HepG2 (cell line): Measurements from ENCODE around the gene CYB5A. TPM values are rescaled to one million over a fixed set of nuclear protein-coding genes. Genes with fewer than 3 reads are reported as not detected.

Source experiments
- ATAC-seq: fragments of 200-7000 bp; cut with Tn5 transposase; 3 replicates; pipeline ENCODE4 v1.9.1; 2020; ENCODE audit warnings: mild to moderate bottlenecking, moderate library complexity
- Bru-seq: library from RNA; stranded (reverse); fragments of 400-500 nt; gene quantifications from one replicate; lab custom pipeline; 2021; lab: Mats Ljungman, UMichigan
- BruChase-seq, 2 experiments: library from RNA; stranded (reverse); fragments of 400-500 nt; gene quantifications; one replicate each; lab custom pipeline; 2021; lab: Mats Ljungman, UMichigan
- BruUV-seq: library from RNA; stranded (reverse); fragments of 400-500 nt; replicated peaks from 2 replicates; lab custom pipeline; 2021; lab: Mats Ljungman, UMichigan
- CTCF ChIA-PET: fragments of 300-600 bp; formaldehyde crosslinking; extraction: SDS; loops from one replicate; lab custom pipeline; 2021; ENCODE audit warnings: low total read pairs, inconsistent platforms, low intra/inter-chr PET ratio; lab: Yijun Ruan, JAX
- POLR2A ChIA-PET: fragments of 350-600 bp; sonication (Branson Sonifier 250); formaldehyde crosslinking; loops from one replicate; lab custom pipeline; 2020; ENCODE audit warnings: antibody characterized with exemption, inconsistent platforms; lab: Yijun Ruan, JAX
- DNase-seq: peaks from one replicate; pipeline ENCODE4 v3.0.0-alpha.2; 2015; ENCODE audit warnings: low spot score
- FAIRE-seq: peaks from 3 replicates; lab custom pipeline; 2011; peaks lifted over from hg19 to GRCh38; lab: Jason Lieb, UNC
- H2AFZ ChIP-seq: one replicate; pipeline ENCODE4 v1.6.1; 2011; ENCODE audit warnings: low read length, inconsistent platforms
- H3K27ac ChIP-seq: fragments of 300-600 bp; 3 replicates; pipeline ENCODE4 v1.8.0; 2011; ENCODE audit warnings: mixed run types, mild to moderate bottlenecking, mixed read lengths, low read length, inconsistent platforms; ENCODE audit not compliant: insufficient read depth; ENCODE audit errors: extremely low read length
- H3K27me3 ChIP-seq, 2 experiments: fragments of 200-600 bp in 1 of 2; 2 replicates in 1 of 2; 3 replicates in 1 of 2; pipeline versions ENCODE4 v1.6.0 to v1.8.0; 2011; ENCODE audit warnings: low read length in 2 of 2, mild to moderate bottlenecking in 2 of 2, moderate library complexity in 2 of 2, inconsistent platforms in 1 of 2; ENCODE audit not compliant: insufficient read depth in 2 of 2, control insufficient read depth in 1 of 2
- H3K36me3 ChIP-seq, 2 experiments: fragments of 200-600 bp in 1 of 2; replicated peaks in 1 of 2; 2 replicates in 1 of 2; 3 replicates in 1 of 2; pipeline versions ENCODE4 v1.5.1 to v1.8.0; 2011; ENCODE audit warnings: low read length in 2 of 2, inconsistent platforms in 1 of 2; ENCODE audit not compliant: insufficient read depth in 2 of 2, control insufficient read depth in 1 of 2
- H3K4me1 ChIP-seq: 2 replicates; pipeline ENCODE4 v1.5.1; 2012; ENCODE audit warnings: low read length, inconsistent platforms; ENCODE audit not compliant: insufficient read depth
- H3K4me2 ChIP-seq: 2 replicates; pipeline ENCODE4 v1.6.0; 2011; ENCODE audit warnings: low read depth, low read length, inconsistent platforms
- H3K4me3 ChIP-seq, 3 experiments: fragments of 200-600 bp in 1 of 3; sonication (generic), shearing (Covaris generic) in 1 of 3; replicated peaks in 1 of 3; 2 replicates each; pipeline ENCODE4 v1.5.1; 2011 to 2016; ENCODE audit warnings: low read length in 3 of 3, inconsistent platforms in 2 of 3, low read depth in 2 of 3, mild to moderate bottlenecking in 2 of 3, control low read depth in 1 of 3, mixed read lengths in 1 of 3; ENCODE audit not compliant: insufficient read depth in 1 of 3
- H3K79me2 ChIP-seq: one replicate; pipeline ENCODE4 v1.6.1; 2011; ENCODE audit warnings: low read length, inconsistent platforms; ENCODE audit not compliant: insufficient read depth
- H3K9ac ChIP-seq: 2 replicates; pipeline ENCODE4 v1.6.0; 2011; ENCODE audit warnings: mild to moderate bottlenecking, low read depth, low read length, inconsistent platforms; ENCODE audit not compliant: insufficient read depth
- H3K9me3 ChIP-seq: 2 replicates; pipeline ENCODE4 v1.5.1; 2012; ENCODE audit warnings: mild to moderate bottlenecking, low read length
- H4K20me1 ChIP-seq: 2 replicates; pipeline ENCODE4 v1.6.0; 2011; ENCODE audit warnings: inconsistent platforms, mild to moderate bottlenecking, low read length, moderate library complexity; ENCODE audit not compliant: insufficient read depth
- E2F5 ChIP-seq: sonication (generic); formaldehyde crosslinking; conservative IDR thresholded peaks from 2 replicates; pipeline ENCODE4 v1.4.0; 2020; ENCODE audit warnings: missing genetic modification reagents
- ELF1 ChIP-seq: sonication (generic); formaldehyde crosslinking; IDR thresholded peaks from 2 replicates; pipeline ENCODE4 v1.4.0; 2020; ENCODE audit warnings: missing genetic modification reagents
- HOXA5 ChIP-seq: sonication (generic); formaldehyde crosslinking; IDR thresholded peaks from 2 replicates; pipeline ENCODE4 v1.4.0; 2020; ENCODE audit warnings: missing genetic modification reagents
- KLF6 ChIP-seq: IDR thresholded peaks from 2 replicates; pipeline ENCODE4 v1.8.0; 2016; ENCODE audit warnings: missing biosample characterization, missing genetic modification reagents
- MED1 ChIP-seq: sonication (generic); formaldehyde crosslinking; IDR thresholded peaks from 2 replicates; pipeline ENCODE4 v1.4.0; 2020; ENCODE audit warnings: missing genetic modification reagents
- MXD1 ChIP-seq: sonication (generic); formaldehyde crosslinking; IDR thresholded peaks from 2 replicates; pipeline ENCODE4 v1.4.0; 2020; ENCODE audit warnings: mild to moderate bottlenecking, missing genetic modification reagents
- NFE2L2 ChIP-seq: fragments of 150-350 bp; IDR thresholded peaks from 2 replicates; pipeline ENCODE4 v1.6.1; 2014; ENCODE audit warnings: low read length
- SRSF1 ChIP-seq: fragments of 200-400 bp; formaldehyde crosslinking; optimal IDR thresholded peaks from 2 replicates; pipeline ENCODE3; 2017; ENCODE audit warnings: mild to moderate bottlenecking, low read depth, low read length, moderate library complexity
- THYN1 ChIP-seq: sonication (generic); formaldehyde crosslinking; IDR thresholded peaks from 2 replicates; pipeline ENCODE4 v1.8.1; 2023; ENCODE audit warnings: low read depth, mild to moderate bottlenecking, moderate library complexity, missing genetic modification reagents, borderline replicate concordance
- TOPORS ChIP-seq: sonication (generic); formaldehyde crosslinking; IDR thresholded peaks from 2 replicates; pipeline ENCODE4 v1.8.0; 2023; ENCODE audit warnings: mild to moderate bottlenecking, missing genetic modification reagents
- TP53 ChIP-seq: sonication (generic); formaldehyde crosslinking; conservative IDR thresholded peaks from 2 replicates; pipeline ENCODE4 v1.4.0; 2020; ENCODE audit warnings: missing genetic modification reagents
- ZBTB42 ChIP-seq: sonication (generic); formaldehyde crosslinking; IDR thresholded peaks from 2 replicates; pipeline ENCODE4 v1.5.0; 2020; ENCODE audit warnings: mild to moderate bottlenecking, missing genetic modification reagents
- ZFP37 ChIP-seq: sonication (generic); formaldehyde crosslinking; IDR thresholded peaks from 2 replicates; pipeline ENCODE4 v1.4.0; 2020; ENCODE audit warnings: missing genetic modification reagents, borderline replicate concordance
- ZNF124 ChIP-seq: sonication (generic); formaldehyde crosslinking; IDR thresholded peaks from 2 replicates; pipeline ENCODE4 v1.4.0; 2020; ENCODE audit warnings: missing genetic modification reagents
- ZNF569 ChIP-seq: sonication (generic); formaldehyde crosslinking; IDR thresholded peaks from 2 replicates; pipeline ENCODE4 v1.5.0; 2020; ENCODE audit warnings: mild to moderate bottlenecking, missing genetic modification reagents, moderate library complexity, borderline replicate concordance
- ZNF781 ChIP-seq: sonication (generic); formaldehyde crosslinking; IDR thresholded peaks from 2 replicates; pipeline ENCODE4 v1.5.1; 2020; ENCODE audit warnings: borderline replicate concordance, mild to moderate bottlenecking, missing genetic modification reagents; ENCODE audit errors: not compliant biosample characterization
- WGBS: methylation state at CpG from one replicate; pipeline ENCODE4 v1.1.6; 2017; ENCODE audit warnings: low lambda C conversion rate; 5-methylcytosine and 5-hydroxymethylcytosine counted together
- in situ Hi-C: cut with HindIII; loops from 2 replicates; pipeline ENCODE4 v1.10.0; 2017; ENCODE audit warnings: low pct_unique_long_range_greater_than_20kb; ENCODE audit not compliant: extremely low pct_ligation_motif_present
- intact Hi-C: fragments of 100-400 bp; cut with micrococcal nuclease; formaldehyde crosslinking; loops from one replicate; pipeline ENCODE4 v1.10.0; 2022; ENCODE audit not compliant: unreplicated experiment
- long read RNA-seq, 2 experiments: library from RNA in 1 of 2; library from polyadenylated mRNA in 1 of 2; stranded (forward) in 1 of 2; unstranded in 1 of 2; transcript quantifications; one replicate each; pipeline ENCODE4 v2.0.0, GENCODE V29; 2019 to 2022
- polyA minus RNA-seq, 3 experiments: library from RNA; depleted of rRNA, polyadenylated mRNA; stranded (reverse); fragments of >200 nt; gene quantifications; 2 replicates each; pipeline ENCODE4 v1.2.3, GENCODE V29; 2011; ENCODE audit warnings: low replicate concordance in 1 of 3
- polyA plus RNA-seq, 8 experiments: library from polyadenylated mRNA; depleted of rRNA in 3 of 8; stranded (reverse) in 7 of 8; unstranded in 1 of 8; fragments of >200 nt; fragmentation: Illumina TruSeq in 4 of 8; extraction: Trizol in 4 of 8; gene quantifications; 2 replicates each; pipeline versions ENCODE4 v1.2.1 to v1.2.3, GENCODE V29; 2011 to 2016; ENCODE audit warnings: low read depth in 4 of 8, missing spikeins in 1 of 8, mixed read lengths in 1 of 8; ENCODE audit not compliant: insufficient read depth in 1 of 8
- total RNA-seq, 5 experiments: library from RNA; depleted of rRNA; stranded (reverse); fragments of >200 nt; fragmentation: Illumina TruSeq; extraction: Trizol; gene quantifications; 2 replicates each; pipeline ENCODE4 v1.2.3, GENCODE V29; 2016; ENCODE audit warnings: low read depth in 1 of 5

CYB5A gene, protein sequence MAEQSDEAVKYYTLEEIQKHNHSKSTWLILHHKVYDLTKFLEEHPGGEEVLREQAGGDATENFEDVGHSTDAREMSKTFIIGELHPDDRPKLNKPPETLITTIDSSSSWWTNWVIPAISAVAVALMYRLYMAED
- total RNA-seq (2016; rRNA removed; fragmentation: Illumina TruSeq; extraction: Trizol): 356 and 411 TPM in 2 replicates
- total RNA-seq (2016; cell fraction: cytosol; rRNA removed; fragmentation: Illumina TruSeq; extraction: Trizol; ENCODE audit: low read depth): 374 and 466 TPM in 2 replicates
- 373 and 443 TPM in 2 replicates for total RNA-seq (2016; cell fraction: insoluble cytoplasmic fraction; rRNA removed; fragmentation: Illumina TruSeq; extraction: Trizol)
- 360 and 432 TPM in 2 replicates for total RNA-seq (2016; cell fraction: membrane; rRNA removed; fragmentation: Illumina TruSeq; extraction: Trizol)
- total RNA-seq (2016; cell fraction: nucleus; rRNA removed; fragmentation: Illumina TruSeq; extraction: Trizol): 129 and 140 TPM in 2 replicates
- polyA plus RNA-seq (2011; rRNA removed): 215 and 233 TPM in 2 replicates
- 375 and 416 TPM in 2 replicates for polyA plus RNA-seq (2011; cell fraction: cytosol; rRNA removed)
- polyA plus RNA-seq (2011; cell fraction: nucleus; rRNA removed): 94.1 and 130 TPM in 2 replicates
- 216 and 218 TPM in 2 replicates for polyA plus RNA-seq (2012)
- 479 and 611 TPM in 2 replicates for polyA plus RNA-seq (2016; cell fraction: cytosol; fragmentation: Illumina TruSeq; extraction: Trizol; ENCODE audit: low read depth)
- 473 and 479 TPM in 2 replicates for polyA plus RNA-seq (2016; cell fraction: insoluble cytoplasmic fraction; fragmentation: Illumina TruSeq; extraction: Trizol; ENCODE audit: low read depth)
- 378 and 460 TPM in 2 replicates for polyA plus RNA-seq (2016; cell fraction: membrane; fragmentation: Illumina TruSeq; extraction: Trizol; ENCODE audit: low read depth)
- polyA plus RNA-seq (2016; cell fraction: nucleus; fragmentation: Illumina TruSeq; extraction: Trizol; ENCODE audit: insufficient read depth, low read depth): 240 and 246 TPM in 2 replicates
- 0.14 and 63.3 TPM in 2 replicates for polyA minus RNA-seq (2011; rRNA and poly(A)+ RNA removed; ENCODE audit: low replicate concordance)
- polyA minus RNA-seq (2011; cell fraction: cytosol; rRNA and poly(A)+ RNA removed): 74.5 and 95.0 TPM in 2 replicates
- polyA minus RNA-seq (2011; cell fraction: nucleus; rRNA and poly(A)+ RNA removed): 40.4 and 58.9 TPM in 2 replicates
- percentile 82 among the genes with signal in this experiment for Bru-seq, nascent RNA
- BruChase-seq, experiment 1, labeled RNA remaining after a 6-hour chase: percentile 70 among the genes with signal in this experiment
- BruChase-seq, experiment 2, labeled RNA remaining after a 2-hour chase: percentile 70 among the genes with signal in this experiment
- long read RNA-seq, experiment 1, transcript CYB5A-202 (5 exons, 3,283 nt): major isoform, 262 of 317 reads
- long read RNA-seq, experiment 1, partial matches to known transcripts: 2 of 317 reads
- long read RNA-seq, experiment 1, other reads (novel, unspliced or antisense): 53 of 317 reads
- long read RNA-seq, experiment 2, transcript CYB5A-202 (5 exons, 3,283 nt): major isoform, 46 of 145 reads
- long read RNA-seq, experiment 2, partial matches to known transcripts: 2 of 145 reads
- long read RNA-seq, experiment 2, other reads (novel, unspliced or antisense): 97 of 145 reads

- Histone ChIP-seq H3K4me1 (peaks cover 50% of the 10 kb centered on the region), H3K27me3 (no peaks in the 10 kb centered on the region; a peak in 1 of 5 replicates), H3K79me2 (peaks cover 47% of the 10 kb centered on the region), H3K9ac (peak within 1 kb of the TSS; percentile 87), H4K20me1 (no peaks in the 10 kb centered on the region), H3K9me3 (no peaks in the 10 kb centered on the region), H3K27ac (peak within 1 kb of the TSS; percentile 94), H3K36me3 (no peaks in the 10 kb centered on the region), H2AFZ (no peak within 1 kb of the TSS), H3K4me2 (peak within 1 kb of the TSS; percentile 81), H3K4me3 (peak within 1 kb of the TSS; percentile 82 to 94 (median 91))
- in situ Hi-C loops (loop anchor here (5.0 to 25.0 kb wide), 2 partner anchors 95 to 920 kb away; partner anchors contain the start of genes PTGR3 and TSHZ1), intact Hi-C loops (loop anchor here (1.0 to 2.0 kb wide), 4 partner anchors 39 to 251 kb away; partner anchors contain the start of gene CNDP2)
- 0% methylated on average over 22 of the region's 68 CpGs for WGBS
- DNase-seq: peak; percentile 98
- ChIA-PET CTCF (interaction anchor here (2.8 kb wide), 1 partner anchor 95 kb away, joined by 14 read pairs; no protein-coding TSS in a partner anchor), POLR2A (interaction anchor here (0.9 kb wide), 1 partner anchor 58 kb away, joined by 4 read pairs; no protein-coding TSS in a partner anchor)
- ATAC-seq: peak; percentile 93
- BruUV-seq: no TSS peak
- FAIRE-seq: peak; percentile 88
- no peak for TF ChIP-seq TP53 (CRISPR knock-in tag)
- no peak for TF ChIP-seq ZFP37
- 0 out of 2 replicates have a peak, but pooled peaks have one; percentile 19 for TF ChIP-seq E2F5 (CRISPR knock-in tag)
- TF ChIP-seq HOXA5 (CRISPR knock-in tag): no peak; the same call in none of the 2 replicates
- TF ChIP-seq THYN1 (CRISPR knock-in tag): no peak
- TF ChIP-seq ELF1 (CRISPR knock-in tag): no peak; the same call in none of the 2 replicates
- TF ChIP-seq ZBTB42 (CRISPR knock-in tag): 0 out of 2 replicates have a peak, but pooled peaks have one; percentile 13
- no peak; the same call in 1 of the 2 replicates for TF ChIP-seq KLF6 (CRISPR knock-in tag)
- no peak; the same call in none of the 2 replicates for TF ChIP-seq TOPORS (CRISPR knock-in tag)
- TF ChIP-seq MED1 (CRISPR knock-in tag): peak; percentile 83
- no peak for TF ChIP-seq SRSF1
- TF ChIP-seq ZNF569 (CRISPR knock-in tag): no peak
- no peak for TF ChIP-seq ZNF781 (CRISPR knock-in tag)
- TF ChIP-seq ZNF124 (CRISPR knock-in tag): no peak; the same call in 1 of the 2 replicates
- 0 out of 2 replicates have a peak, but pooled peaks have one; percentile 17 for TF ChIP-seq MXD1 (CRISPR knock-in tag)
- TF ChIP-seq NFE2L2: no peak
These were observed at the start of gene CYB5A for GRCh38 chr18:74291771-74292540. Gene CYB5A, minus strand, starts transcription at chr18:74291963. Its CDS starts 88 bp downstream, at chr18:74291875.
